NB4 (cell line): ENCODE results near the gene PAPSS1.

ENCODE experiments used
- DNase-seq: peaks from one replicate; pipeline ENCODE4 v3.0.0; 2010; ENCODE audit warnings: low read depth
- H3K4me3 ChIP-seq: one replicate; pipeline ENCODE4 v1.5.1; 2011; ENCODE audit warnings: mild to moderate bottlenecking, low read depth, low read length, moderate library complexity
- CTCF ChIP-seq: IDR thresholded peaks from one replicate; pipeline ENCODE4 v1.5.1; 2012; ENCODE audit warnings: low read depth, low read length
- MAX ChIP-seq: IDR thresholded peaks from 2 replicates; pipeline ENCODE4 v1.6.1; 2011; ENCODE audit warnings: low read depth, low read length
- MYC ChIP-seq: IDR thresholded peaks from 2 replicates; pipeline ENCODE4 v1.6.1; 2011; ENCODE audit warnings: low read depth, low read length
- POLR2A ChIP-seq: IDR thresholded peaks from 2 replicates; pipeline ENCODE4 v1.6.1; 2011; ENCODE audit warnings: mild to moderate bottlenecking; ENCODE audit not compliant: insufficient read length; ENCODE audit errors: extremely low read depth

The PAPSS1 gene

GRCh38 chr4:107751670-107752069 lies 31.6 kb upstream of the PAPSS1 start:
- H3K4me3 ChIP-seq = no peak overlapping the region
- no peak for DNase-seq
- TF ChIP-seq CTCF (no peak), MAX (no peak), MYC (no peak), POLR2A (no peak)

- DNase-seq = no peak
- no peak overlapping the region for H3K4me3 ChIP-seq
- TF ChIP-seq CTCF = no peak
- no peak for TF ChIP-seq POLR2A
- no peak for TF ChIP-seq MYC
- no peak for TF ChIP-seq MAX
Observed at GRCh38 chr4:107747748-107748486, 27.9 kb upstream of the PAPSS1 start.

GRCh38 chr4:107746161-107746560 lies 26.1 kb upstream of the PAPSS1 start:
- DNase-seq = no peak
- H3K4me3 ChIP-seq = no peak overlapping the region
- TF ChIP-seq MYC (no peak), POLR2A (no peak), CTCF (no peak), MAX (no peak)

- no peak for DNase-seq
- H3K4me3 ChIP-seq = no peak overlapping the region
- no peak for TF ChIP-seq MAX
- no peak for TF ChIP-seq MYC
- no peak for TF ChIP-seq CTCF
- no peak for TF ChIP-seq POLR2A
Observed at GRCh38 chr4:107744532-107744931, 24.5 kb upstream of the PAPSS1 start.

- DNase-seq = no peak
- TF ChIP-seq MYC = no peak
- no peak for TF ChIP-seq POLR2A
- no peak overlapping the region for H3K4me3 ChIP-seq
Observed at GRCh38 chr4:107743532-107743931, 23.5 kb upstream of the PAPSS1 start.

- H3K4me3 ChIP-seq = no peak overlapping the region
- DNase-seq = no peak
- TF ChIP-seq MYC (no peak), CTCF (no peak), MAX (no peak), POLR2A (no peak)
Observed at GRCh38 chr4:107742791-107743190, 22.8 kb upstream of the PAPSS1 start.
